GM18870 (cell line): ENCODE data around the gene VPS52.

Source experiments
- ATAC-seq: cut with Tn5 transposase; IDR thresholded peaks from one replicate; pipeline ENCODE4 v1.9.1; 2021; ENCODE audit warnings: moderate library complexity; ENCODE audit not compliant: unreplicated experiment

The VPS52 gene

DNA sequence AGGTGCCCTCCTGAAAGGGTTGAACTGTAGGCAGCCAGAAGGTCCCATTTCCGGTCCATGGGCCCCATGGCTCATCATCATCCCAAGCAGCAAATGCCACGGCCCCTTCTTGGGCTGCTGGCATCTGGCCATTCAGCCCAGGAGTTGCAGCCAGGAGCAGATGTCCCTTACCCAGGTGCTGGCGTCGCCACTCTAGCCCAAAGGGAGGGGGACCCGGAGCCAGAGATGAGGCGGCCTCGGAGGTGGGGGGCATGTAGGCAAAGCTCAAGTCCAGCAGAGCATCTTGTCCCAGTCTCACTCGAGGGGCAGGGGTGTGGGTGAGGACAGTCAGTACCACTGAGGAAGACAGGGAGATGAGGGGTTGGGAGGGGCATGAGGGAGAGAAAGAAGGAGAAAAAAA is 33.4 kb upstream of the VPS52 start:
- no peak for ATAC-seq

- ATAC-seq: no peak
Observed at GRCh38 chr6:33304216-33304615, 32.5 kb upstream of the VPS52 start.

DNA sequence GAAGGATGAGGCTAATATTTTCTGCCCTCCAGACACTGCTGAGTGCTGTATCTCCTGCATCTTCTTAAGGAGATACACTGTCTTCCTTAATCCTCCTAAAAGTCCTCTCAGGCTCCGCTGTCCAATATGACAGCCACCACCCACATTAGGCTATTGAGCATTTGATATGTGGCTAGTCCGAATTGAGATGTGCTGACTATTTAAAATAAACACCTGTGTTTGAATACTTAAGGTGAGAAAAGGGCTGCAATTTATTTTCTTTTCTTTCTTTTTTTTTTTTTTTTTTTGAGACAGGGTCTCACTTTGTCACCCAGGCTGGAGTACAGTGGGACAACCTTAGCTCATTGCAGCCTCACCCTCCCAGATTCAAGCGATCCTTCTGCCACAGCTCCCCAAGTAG is 30.2 kb upstream of the VPS52 start:
- no peak for ATAC-seq

DNA sequence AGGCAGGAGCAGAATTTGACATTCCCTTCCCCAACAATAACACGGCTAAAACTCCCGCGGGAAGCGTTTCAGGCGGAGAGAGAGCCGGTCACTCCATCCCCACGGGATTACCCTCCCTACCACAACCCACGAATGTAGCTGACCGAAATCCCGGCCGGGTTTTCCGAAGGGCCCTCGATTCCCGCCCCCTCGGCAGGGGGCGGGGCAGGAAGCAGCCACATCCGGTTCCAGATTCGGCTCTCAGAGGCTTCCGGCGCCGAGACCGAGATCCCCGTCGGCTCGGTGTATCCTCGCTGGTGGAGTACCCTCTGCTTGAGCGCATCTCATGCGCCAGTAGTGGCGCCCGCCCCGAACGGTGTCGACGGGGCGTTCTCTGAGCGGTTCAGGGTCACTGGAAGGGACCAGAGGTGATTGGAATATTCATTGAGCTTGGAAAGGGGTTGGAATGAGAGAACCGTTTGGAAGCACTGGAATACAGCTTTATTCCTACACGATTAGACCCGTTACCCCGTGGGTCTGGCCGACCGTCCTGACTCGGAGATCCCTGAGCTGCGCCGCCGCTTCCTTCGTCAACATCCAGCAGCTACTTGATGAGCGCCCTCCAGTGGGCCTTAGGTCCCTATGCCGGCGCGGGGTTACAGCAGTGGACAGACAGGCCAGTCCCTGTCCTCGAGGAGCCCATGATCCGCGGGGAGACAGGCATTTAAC is 27.7 kb upstream of the VPS52 start:
- ATAC-seq: peak; percentile 59

GRCh38 chr6:33298773-33299236 is 27.1 kb upstream of the VPS52 start, which contains the start of gene RGL2:
Gene RGL2 (minus strand): TSS chr6:33298942. CDS start chr6:33298610, 332 bp downstream.
- peak; percentile 7 for ATAC-seq

DNA sequence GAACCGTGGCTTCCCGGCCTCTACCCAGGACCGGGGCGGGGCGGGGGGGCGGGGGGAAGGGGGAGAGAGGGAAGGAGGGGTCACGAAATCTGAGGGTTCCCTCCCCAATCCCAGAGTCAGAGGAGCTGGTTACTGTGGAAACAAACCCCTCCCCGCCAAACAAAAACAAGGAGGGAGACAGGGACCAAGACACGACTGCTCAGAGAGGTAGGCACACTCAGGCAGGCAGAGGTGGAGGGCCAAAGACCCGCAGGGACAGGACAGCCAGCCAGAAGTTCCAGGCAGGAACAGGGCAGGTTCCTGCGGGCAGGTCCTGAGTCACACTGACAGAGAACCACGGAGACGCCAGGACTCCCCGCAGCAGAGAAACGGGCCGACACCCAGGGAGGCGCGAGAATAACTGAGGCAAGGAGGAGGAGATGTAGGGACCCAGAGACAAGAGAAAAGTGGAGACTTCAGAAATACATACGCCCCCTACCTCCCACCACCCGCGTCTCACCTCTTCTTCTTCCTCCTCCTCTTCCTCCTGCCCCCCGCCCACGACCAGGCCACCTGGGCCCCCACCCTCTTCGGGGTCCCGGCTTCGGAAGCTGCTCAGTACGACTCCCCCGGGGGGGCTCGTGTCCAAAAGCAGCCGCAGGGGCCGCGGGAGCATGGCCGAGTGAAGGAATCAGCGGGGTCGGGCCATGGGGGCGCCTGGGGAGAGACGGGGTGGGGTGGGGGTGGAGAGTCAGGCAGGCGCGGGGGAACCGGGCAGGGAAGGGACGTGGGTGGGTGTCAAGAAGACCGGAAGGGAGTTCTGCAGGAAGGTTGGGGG is 26.5 kb upstream of the VPS52 start:
- no peak for ATAC-seq

DNA sequence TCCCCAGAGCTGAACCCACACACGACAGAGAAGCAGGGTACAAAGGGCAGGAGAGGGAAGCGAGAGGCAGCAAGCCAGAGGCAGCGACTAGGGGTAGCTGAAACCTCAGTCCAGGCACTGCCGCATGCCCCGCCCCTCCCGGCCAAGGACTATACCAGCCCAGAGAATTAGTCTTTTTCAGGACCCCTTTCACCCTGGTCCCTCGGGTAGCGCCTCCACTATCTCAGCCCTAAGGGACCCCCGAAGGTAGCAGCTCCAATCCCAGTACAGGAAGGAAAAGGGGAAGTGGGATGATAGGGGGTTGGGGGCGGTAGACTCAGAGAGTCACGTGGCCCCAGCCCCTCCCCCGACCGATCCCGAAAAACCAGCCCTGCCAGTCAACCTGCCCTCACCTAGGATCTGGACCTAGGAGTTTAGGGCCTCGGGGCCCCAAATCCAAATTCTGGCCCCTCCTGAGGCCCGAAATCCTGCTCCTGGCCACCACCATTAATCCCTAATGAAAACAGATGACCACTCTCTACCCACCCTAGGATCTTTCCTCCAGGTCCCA is 25.8 kb upstream of the VPS52 start:
- no peak for ATAC-seq

DNA sequence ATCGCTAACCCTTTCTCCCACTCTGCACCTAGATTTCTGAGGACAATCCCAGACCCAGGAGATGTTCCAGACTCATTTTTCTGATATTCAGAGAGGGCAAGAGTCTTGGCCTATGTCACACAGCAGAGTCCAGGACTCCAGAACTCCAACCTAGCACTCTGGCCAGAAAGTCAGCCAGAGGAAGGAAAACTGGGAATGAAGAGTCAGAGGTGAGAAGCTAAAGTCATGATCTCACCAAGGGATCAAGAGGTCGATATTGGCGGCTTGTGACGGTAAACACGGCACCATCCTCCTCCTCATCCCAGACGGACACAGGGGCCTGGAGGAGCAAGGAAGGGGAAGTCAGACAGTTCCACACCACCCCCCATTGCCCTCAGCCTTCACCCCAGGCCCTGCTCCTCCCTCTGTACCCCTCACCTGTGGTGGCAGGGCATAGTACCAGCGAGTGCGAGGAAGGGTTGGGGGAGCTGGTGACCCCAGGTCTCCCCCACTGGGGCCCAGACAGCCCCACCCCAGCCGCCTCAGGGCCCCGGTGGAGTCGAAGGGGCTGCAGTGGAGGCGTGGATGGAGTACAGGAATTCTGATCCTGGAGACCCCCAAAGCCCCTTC is 25.2 kb upstream of the VPS52 start:
- no peak for ATAC-seq

DNA sequence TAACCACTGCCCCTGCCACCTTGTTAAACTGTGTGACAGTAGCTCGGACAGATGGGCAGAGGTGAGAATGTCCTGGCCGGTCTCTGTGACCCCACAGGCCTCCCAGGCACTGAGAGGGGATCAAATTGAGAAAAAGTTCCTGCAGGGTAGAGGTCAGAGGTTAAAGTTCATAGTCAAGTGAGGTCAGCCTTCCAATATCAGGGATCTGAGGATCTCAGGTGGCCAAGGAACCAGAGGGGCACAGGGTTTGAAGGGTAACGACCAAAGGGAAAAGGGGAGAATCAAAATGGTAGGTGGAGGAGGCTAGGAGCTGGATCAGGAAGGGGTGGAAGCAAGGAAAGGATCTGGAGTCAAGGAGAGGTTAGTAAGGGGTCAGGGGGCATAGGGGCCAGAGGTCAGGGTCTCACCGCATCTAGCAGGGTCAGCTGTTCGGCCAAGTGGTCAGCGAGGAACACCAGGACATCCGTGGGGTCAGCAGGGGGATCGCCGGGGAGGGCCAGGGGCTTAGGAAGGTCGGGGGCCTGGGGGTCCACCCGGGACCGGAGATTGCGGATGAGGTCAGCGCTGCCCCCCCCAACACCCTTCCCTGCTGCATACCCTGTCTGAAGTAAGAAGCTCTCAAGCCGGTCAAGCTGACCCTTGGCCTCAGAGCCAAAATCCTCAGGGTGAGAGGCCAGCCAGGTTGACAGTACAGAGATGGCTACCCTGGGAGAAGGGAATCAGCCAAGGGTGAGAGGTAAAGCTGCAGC is 24.1 kb upstream of the VPS52 start:
- no peak for ATAC-seq

DNA sequence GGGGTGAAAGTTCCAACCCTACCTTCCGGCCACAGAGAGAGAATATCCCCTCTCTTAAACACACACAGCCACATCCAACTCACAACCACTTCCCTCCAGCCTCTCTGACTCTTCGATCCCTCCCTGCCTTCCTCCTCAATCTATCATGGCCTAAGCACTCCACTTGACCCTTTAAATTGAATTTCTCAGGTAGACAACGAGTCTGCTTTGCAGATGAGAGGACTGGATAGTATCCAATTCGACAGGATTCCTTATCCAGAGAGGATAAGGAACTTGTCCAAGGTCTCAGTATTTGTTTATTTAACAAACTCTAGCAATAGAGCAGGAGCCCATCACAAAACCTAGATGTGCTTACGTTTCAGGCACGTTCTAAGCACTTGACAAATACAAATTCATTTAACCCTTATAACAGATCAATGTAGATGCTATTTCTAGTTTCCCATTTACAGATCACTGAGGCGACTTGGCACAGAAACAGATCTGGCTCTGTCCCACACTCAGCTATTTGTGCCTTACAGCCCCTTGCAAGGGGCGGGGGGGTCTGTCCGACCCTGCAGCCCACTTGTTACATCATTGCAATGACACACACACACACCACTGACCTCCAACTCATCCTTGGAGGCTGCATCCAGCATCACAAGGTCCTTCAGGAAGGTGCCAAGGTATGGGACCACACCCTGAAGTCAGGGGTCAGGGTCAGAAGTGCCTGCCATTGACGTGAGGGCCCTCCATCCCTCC is 22.6 kb upstream of the VPS52 start:
- ATAC-seq: no peak

GRCh38 chr6:33292996-33293682 is 21.5 kb upstream of the VPS52 start:
- no peak for ATAC-seq

GRCh38 chr6:33290459-33290858 is 18.8 kb upstream of the VPS52 start:
- ATAC-seq: no peak

DNA sequence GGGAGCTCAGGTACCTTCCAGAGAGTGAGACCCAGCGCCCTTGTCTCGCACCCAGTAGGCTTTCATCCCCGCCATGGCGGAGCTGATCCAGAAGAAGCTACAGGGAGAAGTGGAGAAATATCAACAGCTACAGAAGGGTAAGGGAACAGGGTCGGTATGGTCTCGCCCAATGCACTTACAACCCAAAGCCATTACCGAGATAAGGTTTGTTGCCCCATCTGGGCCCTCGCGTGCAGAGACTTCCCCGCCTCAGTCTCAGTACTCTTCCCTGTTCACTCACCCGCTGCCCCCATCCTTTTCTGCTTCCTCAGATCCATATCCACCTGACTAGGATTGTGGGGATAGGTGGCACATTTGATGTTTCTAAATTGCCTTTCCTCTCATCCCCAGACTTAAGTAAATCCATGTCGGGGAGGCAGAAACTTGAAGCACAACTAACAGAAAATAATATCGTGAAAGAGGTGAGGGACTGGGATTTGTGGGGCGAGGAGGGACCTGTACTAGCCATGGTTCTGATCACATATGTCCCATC is 18.2 kb upstream of the VPS52 start:
- no peak for ATAC-seq

GRCh38 chr6:33288921-33289783 is 17.5 kb upstream of the VPS52 start, which contains the start of the genes PFDN6 and WDR46:
Gene PFDN6 (plus strand): TSS chr6:33289601. CDS start chr6:33289857, 256 bp downstream.
Gene WDR46 (minus strand): TSS chr6:33289239. CDS start chr6:33289170, 69 bp downstream.
- peak; percentile 68 for ATAC-seq

DNA sequence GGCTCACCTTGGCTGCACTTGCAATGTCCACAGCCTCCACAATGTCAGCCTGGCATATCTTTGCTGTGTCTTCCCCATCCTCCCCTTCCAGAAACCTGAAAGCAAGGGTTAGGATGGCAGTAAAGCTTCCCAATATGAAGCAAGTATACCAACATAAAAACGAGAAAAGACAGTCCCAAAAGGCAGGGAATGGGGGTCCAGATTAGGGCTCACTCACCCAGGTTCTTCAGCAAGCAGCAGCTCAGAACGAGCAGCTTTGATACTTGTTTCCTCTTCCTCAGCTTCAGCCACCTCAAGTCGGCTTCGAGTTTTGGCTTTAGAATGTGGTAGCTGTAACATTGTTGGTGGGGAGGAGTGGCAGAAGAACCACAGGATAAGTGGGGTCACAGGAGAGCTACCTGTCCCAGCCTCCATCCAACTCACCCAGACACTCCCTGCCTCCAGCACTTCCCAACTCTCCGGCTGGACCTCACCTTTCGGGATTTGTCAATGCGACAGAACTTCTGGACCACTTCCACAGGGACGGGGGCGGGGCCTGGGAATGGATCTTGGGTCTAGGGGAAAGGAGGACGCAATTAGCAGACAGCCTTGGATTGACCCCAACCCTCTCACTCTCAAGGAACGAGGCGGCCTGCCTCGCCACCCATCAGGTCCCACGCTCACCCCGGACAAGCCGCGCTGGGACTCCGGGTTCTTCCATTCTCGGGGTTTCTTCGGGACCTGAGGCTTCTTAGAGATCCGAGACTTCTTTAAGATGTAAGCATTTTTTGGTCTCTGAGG is 16.7 kb upstream of the VPS52 start:
- ATAC-seq: no peak

DNA sequence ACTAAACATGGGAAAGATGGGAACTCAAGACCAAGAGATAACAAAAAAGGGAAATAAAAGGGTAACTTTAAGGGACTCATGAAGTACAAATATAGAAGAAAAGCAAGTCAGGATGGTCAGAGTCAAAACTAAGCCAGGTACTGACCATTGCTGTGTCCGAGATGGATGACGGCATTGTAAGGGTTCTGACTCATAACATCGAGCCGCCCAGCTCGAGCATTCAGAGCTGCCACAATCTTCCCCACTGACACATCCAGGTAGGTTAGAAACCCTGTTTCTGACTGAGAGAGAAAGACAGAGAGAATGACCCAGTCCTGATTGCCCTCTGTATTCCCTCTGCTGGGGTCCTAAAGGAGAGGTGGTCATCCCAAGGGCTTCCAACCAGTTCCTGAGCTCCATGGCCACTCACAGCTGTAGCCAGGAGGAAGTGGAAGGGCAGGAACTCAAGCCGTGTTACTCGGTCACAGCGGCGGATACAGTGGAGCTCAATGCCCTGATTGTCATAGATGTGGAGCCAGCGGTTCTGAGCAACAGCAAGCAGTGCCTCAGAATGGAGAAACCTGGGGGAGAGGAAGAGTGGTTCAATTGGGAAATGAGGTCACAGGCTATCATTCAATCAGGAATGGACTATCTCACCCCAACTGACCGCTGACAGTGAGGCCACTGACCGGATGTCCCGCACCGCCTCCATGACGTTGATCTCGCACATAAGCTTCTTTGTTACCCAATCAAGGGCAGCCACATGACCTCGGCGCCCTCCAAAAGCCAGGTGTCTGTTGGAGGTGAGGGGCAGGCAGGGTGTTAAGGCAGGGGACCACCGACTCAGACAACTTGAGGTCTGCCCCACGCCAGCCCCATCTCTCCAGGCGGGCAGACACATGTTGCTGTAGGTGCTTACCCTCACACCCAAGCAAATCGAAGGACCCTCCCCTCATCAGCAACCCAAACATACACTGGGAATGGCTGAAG is 15.6 kb upstream of the VPS52 start:
- no peak for ATAC-seq
